Measurements from ENCODE around the gene PPP1R15A.
"Not testable (repeated sequence)": the region's sequence is repeated elsewhere in the genome, so short reads cannot be mapped to it uniquely, and the experiment has no call there.

The PPP1R15A gene

DNA sequence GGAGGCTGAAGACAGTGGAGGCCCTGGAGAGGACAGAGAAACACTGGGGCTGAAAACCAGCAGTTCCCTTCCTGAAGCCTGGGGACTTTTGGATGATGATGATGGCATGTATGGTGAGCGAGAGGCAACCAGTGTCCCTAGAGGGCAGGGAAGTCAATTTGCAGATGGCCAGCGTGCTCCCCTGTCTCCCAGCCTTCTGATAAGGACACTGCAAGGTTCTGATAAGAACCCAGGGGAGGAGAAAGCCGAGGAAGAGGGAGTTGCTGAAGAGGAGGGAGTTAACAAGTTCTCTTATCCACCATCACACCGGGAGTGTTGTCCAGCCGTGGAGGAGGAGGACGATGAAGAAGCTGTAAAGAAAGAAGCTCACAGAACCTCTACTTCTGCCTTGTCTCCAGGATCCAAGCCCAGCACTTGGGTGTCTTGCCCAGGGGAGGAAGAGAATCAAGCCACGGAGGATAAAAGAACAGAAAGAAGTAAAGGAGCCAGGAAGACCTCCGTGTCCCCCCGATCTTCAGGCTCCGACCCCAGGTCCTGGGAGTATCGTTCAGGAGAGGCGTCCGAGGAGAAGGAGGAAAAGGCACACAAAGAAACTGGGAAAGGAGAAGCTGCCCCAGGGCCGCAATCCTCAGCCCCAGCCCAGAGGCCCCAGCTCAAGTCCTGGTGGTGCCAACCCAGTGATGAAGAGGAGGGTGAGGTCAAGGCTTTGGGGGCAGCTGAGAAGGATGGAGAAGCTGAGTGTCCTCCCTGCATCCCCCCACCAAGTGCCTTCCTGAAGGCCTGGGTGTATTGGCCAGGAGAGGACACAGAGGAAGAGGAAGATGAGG lies 1.5 kb downstream of the PPP1R15A start:
- no peak for TF ChIP-seq EZH2phosphoT487 (conservative IDR thresholded peaks at IDR 0.05; ENCODE audit: low read length)
- TF ChIP-seq, protein P1, sequence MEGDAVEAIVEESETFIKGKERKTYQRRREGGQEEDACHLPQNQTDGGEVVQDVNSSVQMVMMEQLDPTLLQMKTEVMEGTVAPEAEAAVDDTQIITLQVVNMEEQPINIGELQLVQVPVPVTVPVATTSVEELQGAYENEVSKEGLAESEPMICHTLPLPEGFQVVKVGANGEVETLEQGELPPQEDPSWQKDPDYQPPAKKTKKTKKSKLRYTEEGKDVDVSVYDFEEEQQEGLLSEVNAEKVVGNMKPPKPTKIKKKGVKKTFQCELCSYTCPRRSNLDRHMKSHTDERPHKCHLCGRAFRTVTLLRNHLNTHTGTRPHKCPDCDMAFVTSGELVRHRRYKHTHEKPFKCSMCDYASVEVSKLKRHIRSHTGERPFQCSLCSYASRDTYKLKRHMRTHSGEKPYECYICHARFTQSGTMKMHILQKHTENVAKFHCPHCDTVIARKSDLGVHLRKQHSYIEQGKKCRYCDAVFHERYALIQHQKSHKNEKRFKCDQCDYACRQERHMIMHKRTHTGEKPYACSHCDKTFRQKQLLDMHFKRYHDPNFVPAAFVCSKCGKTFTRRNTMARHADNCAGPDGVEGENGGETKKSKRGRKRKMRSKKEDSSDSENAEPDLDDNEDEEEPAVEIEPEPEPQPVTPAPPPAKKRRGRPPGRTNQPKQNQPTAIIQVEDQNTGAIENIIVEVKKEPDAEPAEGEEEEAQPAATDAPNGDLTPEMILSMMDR (IDR thresholded peaks at IDR 0.05; ENCODE audit: insufficient read depth, low read length, poor library complexity, severe bottlenecking), result no peak
- H3K4me3 ChIP-seq (ENCODE audit: insufficient read depth, low read length, poor library complexity, severe bottlenecking), result peak overlapping the region; percentile 88

GRCh38 chr19:48874303-48875135 lies 2.3 kb downstream of the PPP1R15A start:
- Histone ChIP-seq H3K4me3 (ENCODE audit: insufficient read depth, low read length, poor library complexity, severe bottlenecking) (peak overlapping the region; percentile 88), H2AFZ (ENCODE audit: low read depth, low read length, severe bottlenecking) (no peak overlapping the region), H3K9me2 (replicated peaks; ENCODE audit: insufficient read depth, low read length) (no peaks in the 10 kb centered on the region), H3K79me2 (ENCODE audit: insufficient read depth, low read length) (peaks cover 25% of the 10 kb centered on the region), H3K27ac (ENCODE audit: low read depth, low read length) (peak overlapping the region; percentile 97), H3F3A (ENCODE audit: insufficient read depth) (peaks cover 62% of the 10 kb centered on the region), H4K20me1 (ENCODE audit: low read depth, low read length) (no peaks in the 10 kb centered on the region), H3K36me3 (ENCODE audit: low read length) (no peaks in the 10 kb centered on the region), H3K9ac (ENCODE audit: low read length) (peak overlapping the region; percentile 89), H3K9me3 (ENCODE audit: insufficient read depth, low read length) (no peaks in the 10 kb centered on the region), H3K27me3 (ENCODE audit: low read length) (no peaks in the 10 kb centered on the region), H3K4me2 (ENCODE audit: low read depth, low read length, poor library complexity, severe bottlenecking) (peak overlapping the region; percentile 90)
- TF ChIP-seq EZH2phosphoT487 (conservative IDR thresholded peaks at IDR 0.05; ENCODE audit: low read length), result no peak
- TF ChIP-seq, protein P1 (IDR thresholded peaks at IDR 0.05; ENCODE audit: insufficient read depth, low read length, poor library complexity, severe bottlenecking), result no peak

More for the DNA sequence above, 1.5 kb downstream of the PPP1R15A start:
- Histone ChIP-seq H3K4me2 (ENCODE audit: low read depth, low read length, poor library complexity, severe bottlenecking) (peak overlapping the region; percentile 90), H3K9me3 (ENCODE audit: insufficient read depth, low read length) (no peaks in the 10 kb centered on the region), H3K9me2 (replicated peaks; ENCODE audit: insufficient read depth, low read length) (no peaks in the 10 kb centered on the region), H4K20me1 (ENCODE audit: low read depth, low read length) (no peaks in the 10 kb centered on the region), H2AFZ (ENCODE audit: low read depth, low read length, severe bottlenecking) (no peak overlapping the region), H3K27ac (ENCODE audit: low read depth, low read length) (peak overlapping the region; percentile 97), H3F3A (ENCODE audit: insufficient read depth) (peaks cover 54% of the 10 kb centered on the region), H3K27me3 (ENCODE audit: low read length) (no peaks in the 10 kb centered on the region), H3K9ac (ENCODE audit: low read length) (peak overlapping the region; percentile 89), H3K79me2 (ENCODE audit: insufficient read depth, low read length) (peaks cover 25% of the 10 kb centered on the region), H3K36me3 (ENCODE audit: low read length) (no peaks in the 10 kb centered on the region)

DNA sequence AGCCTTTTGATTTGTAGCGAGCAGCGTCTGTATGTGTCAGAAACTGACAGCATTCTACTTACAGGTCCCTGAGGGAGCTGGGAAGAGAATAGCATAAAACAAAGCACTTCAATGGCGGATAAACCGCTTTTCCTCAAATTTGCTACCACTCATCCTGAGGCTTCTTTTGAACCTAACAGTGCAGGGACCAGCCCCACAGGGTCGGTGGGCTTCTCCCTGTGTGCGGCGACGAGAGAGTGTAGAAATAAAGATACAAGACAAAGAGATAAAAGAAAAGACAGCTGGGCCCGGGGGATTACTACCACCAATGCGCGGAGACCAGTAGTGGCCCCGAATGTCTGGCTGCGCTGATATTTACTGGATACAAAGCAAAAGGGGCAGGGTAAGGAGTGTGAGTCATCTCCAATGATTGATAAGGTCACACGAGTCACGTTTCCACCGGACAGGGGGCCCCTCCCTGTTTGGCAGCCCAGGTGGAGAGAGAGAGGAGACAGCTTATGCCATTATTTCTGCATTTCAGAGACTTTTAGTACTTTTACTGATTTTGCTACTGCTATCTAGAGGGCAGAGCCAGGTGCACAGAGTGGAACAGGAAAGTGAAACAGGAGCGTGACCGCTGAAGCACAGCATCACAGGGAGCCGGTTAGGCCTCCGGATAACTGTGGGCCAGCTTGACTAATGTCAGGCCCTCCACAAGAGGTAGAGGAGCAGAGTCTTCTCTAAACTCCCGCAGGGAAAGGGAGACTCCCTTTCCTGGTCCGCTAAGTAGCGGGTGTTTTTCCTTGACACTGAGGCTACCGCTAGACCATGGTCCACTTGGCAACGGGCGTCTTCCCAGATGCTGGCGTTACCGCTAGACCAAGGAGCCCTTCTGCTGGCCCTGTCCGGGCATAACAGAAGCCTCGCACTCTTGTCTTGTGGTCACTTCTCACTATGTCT lies 4.1 kb downstream of the PPP1R15A start:
- not testable (repeated sequence) for H3K9me2 ChIP-seq (replicated peaks; ENCODE audit: insufficient read depth, low read length); H3K9me3 ChIP-seq (ENCODE audit: insufficient read depth, low read length); H3K36me3 ChIP-seq (ENCODE audit: low read length); H4K20me1 ChIP-seq (ENCODE audit: low read depth, low read length); H2AFZ ChIP-seq (ENCODE audit: low read depth, low read length, severe bottlenecking); H3K27me3 ChIP-seq (ENCODE audit: low read length)
- H3K9ac ChIP-seq (ENCODE audit: low read length), result peak overlapping the region; percentile 89
- peak overlapping the region; percentile 90 for H3K4me2 ChIP-seq (ENCODE audit: low read depth, low read length, poor library complexity, severe bottlenecking)
- H3K4me3 ChIP-seq (ENCODE audit: insufficient read depth, low read length, poor library complexity, severe bottlenecking), result peak overlapping the region; percentile 88
- peaks cover 25% of the 10 kb centered on the region for H3K79me2 ChIP-seq (ENCODE audit: insufficient read depth, low read length)
- H3K27ac ChIP-seq (ENCODE audit: low read depth, low read length), result peak overlapping the region; percentile 97
- H3F3A ChIP-seq (ENCODE audit: insufficient read depth), result peaks cover 76% of the 10 kb centered on the region
